BE2C (cell line): Measurements from ENCODE around the gene ENTPD6.

Experiments used
- DNase-seq: peaks from one replicate; pipeline ENCODE4 v3.0.0-alpha.2; 2020
- H3K27me3 ChIP-seq: fragments of 250-450 bp; sonication (Bioruptor Pico); 2 replicates; pipeline ENCODE4 v1.5.1; 2020; ENCODE audit warnings: mild to moderate bottlenecking
- H3K36me3 ChIP-seq: fragments of 250-450 bp; sonication (Bioruptor Pico); 2 replicates; pipeline ENCODE4 v1.5.1; 2020; ENCODE audit warnings: mild to moderate bottlenecking
- H3K4me1 ChIP-seq: fragments of 250-450 bp; sonication (Bioruptor Pico); 2 replicates; pipeline ENCODE4 v1.5.1; 2020
- H3K4me3 ChIP-seq: 2 replicates; pipeline ENCODE4 v1.5.1; 2011; ENCODE audit warnings: low read depth, low read length
- H3K9me3 ChIP-seq: fragments of 250-450 bp; sonication (Bioruptor Pico); 2 replicates; pipeline ENCODE4 v1.5.1; 2020
- TF ChIP-seq, protein P1 (sequence below): IDR thresholded peaks from 2 replicates; pipeline ENCODE4 v1.5.1; 2012; ENCODE audit warnings: mild to moderate bottlenecking, low read depth, low read length

The ENTPD6 gene

GRCh38 chr20:25222461-25223178, 27.1 kb downstream of the ENTPD6 start:
- peaks cover 8% of the 10 kb centered on the region; the same call in 1 of the 2 replicates for H3K36me3 ChIP-seq
- DNase-seq: no peak

GRCh38 chr20:25223179-25223661, 27.7 kb downstream of the ENTPD6 start:
- TF ChIP-seq, protein P1, sequence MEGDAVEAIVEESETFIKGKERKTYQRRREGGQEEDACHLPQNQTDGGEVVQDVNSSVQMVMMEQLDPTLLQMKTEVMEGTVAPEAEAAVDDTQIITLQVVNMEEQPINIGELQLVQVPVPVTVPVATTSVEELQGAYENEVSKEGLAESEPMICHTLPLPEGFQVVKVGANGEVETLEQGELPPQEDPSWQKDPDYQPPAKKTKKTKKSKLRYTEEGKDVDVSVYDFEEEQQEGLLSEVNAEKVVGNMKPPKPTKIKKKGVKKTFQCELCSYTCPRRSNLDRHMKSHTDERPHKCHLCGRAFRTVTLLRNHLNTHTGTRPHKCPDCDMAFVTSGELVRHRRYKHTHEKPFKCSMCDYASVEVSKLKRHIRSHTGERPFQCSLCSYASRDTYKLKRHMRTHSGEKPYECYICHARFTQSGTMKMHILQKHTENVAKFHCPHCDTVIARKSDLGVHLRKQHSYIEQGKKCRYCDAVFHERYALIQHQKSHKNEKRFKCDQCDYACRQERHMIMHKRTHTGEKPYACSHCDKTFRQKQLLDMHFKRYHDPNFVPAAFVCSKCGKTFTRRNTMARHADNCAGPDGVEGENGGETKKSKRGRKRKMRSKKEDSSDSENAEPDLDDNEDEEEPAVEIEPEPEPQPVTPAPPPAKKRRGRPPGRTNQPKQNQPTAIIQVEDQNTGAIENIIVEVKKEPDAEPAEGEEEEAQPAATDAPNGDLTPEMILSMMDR: no peak; the same call in 1 of the 2 replicates
- Histone ChIP-seq H3K27me3 (no peaks in the 10 kb centered on the region), H3K36me3 (peaks cover 8% of the 10 kb centered on the region; the same call in 1 of the 2 replicates), H3K4me3 (no peak overlapping the region), H3K9me3 (no peaks in the 10 kb centered on the region), H3K4me1 (peaks cover 17% of the 10 kb centered on the region)
- peak; percentile 37 for DNase-seq

More at GRCh38 chr20:25222461-25223178, 27.1 kb downstream of the ENTPD6 start:
- TF ChIP-seq, protein P1: no peak
- Histone ChIP-seq H3K4me1 (peaks cover 16% of the 10 kb centered on the region), H3K27me3 (no peaks in the 10 kb centered on the region), H3K9me3 (no peaks in the 10 kb centered on the region), H3K4me3 (no peak overlapping the region)

DNA sequence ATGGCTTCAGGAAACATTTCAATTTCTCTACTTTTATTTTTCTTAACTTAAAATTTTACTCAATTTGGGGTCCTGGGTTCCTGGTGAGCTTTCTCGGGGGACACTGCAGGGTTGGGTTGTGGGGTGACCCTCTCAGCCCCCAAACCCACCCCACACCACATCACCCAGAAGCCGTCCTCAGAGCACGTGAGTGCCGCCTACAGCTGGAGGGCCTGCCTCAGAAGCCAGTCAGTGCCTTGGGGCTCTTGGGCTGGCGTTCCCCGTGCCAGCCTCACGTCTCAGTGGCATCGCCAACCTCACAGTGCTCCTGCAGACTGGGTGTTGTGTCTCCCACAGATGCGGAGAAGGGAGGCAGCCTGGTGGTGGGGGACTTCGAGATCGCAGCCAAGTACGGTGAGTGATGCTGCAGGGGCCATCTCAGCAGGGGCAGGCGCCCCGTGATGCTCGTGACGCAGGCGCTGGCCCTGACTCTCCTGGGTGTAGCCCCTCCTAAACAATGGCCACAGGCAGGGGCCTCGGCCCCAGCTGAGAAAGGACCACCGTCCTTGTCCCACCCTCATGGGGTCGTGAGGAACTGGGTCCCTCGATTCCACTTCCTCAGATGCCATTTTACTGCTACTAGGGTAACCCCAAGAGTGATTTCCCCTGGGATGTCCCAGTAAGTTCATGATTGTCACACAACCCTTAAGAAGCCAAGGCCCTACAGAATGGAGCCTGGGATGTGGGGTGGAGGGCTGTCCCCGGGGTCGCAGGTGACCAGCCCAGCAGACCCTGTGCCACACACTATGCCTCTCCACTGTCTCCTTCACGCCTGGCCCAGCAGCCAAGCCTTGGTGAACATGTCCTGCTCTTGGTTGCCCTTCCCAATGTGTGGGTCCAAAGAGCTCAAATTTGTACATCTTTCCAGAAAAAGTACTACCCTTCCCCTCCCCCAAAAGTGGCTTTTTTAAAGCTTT, 28.5 kb downstream of the ENTPD6 start:
- Histone ChIP-seq H3K9me3 (no peaks in the 10 kb centered on the region), H3K27me3 (no peaks in the 10 kb centered on the region), H3K4me3 (no peak overlapping the region), H3K4me1 (peaks cover 17% of the 10 kb centered on the region), H3K36me3 (peaks cover 4% of the 10 kb centered on the region; the same call in 1 of the 2 replicates)
- TF ChIP-seq, protein P1: no peak
- DNase-seq: no peak

GRCh38 chr20:25224941-25225340, 29.4 kb downstream of the ENTPD6 start:
- Histone ChIP-seq H3K36me3 (no peaks in the 10 kb centered on the region; the same call in 1 of the 2 replicates), H3K27me3 (no peaks in the 10 kb centered on the region), H3K9me3 (no peaks in the 10 kb centered on the region), H3K4me3 (no peak overlapping the region), H3K4me1 (peaks cover 17% of the 10 kb centered on the region)
- TF ChIP-seq, protein P1: no peak
- no peak for DNase-seq

DNA sequence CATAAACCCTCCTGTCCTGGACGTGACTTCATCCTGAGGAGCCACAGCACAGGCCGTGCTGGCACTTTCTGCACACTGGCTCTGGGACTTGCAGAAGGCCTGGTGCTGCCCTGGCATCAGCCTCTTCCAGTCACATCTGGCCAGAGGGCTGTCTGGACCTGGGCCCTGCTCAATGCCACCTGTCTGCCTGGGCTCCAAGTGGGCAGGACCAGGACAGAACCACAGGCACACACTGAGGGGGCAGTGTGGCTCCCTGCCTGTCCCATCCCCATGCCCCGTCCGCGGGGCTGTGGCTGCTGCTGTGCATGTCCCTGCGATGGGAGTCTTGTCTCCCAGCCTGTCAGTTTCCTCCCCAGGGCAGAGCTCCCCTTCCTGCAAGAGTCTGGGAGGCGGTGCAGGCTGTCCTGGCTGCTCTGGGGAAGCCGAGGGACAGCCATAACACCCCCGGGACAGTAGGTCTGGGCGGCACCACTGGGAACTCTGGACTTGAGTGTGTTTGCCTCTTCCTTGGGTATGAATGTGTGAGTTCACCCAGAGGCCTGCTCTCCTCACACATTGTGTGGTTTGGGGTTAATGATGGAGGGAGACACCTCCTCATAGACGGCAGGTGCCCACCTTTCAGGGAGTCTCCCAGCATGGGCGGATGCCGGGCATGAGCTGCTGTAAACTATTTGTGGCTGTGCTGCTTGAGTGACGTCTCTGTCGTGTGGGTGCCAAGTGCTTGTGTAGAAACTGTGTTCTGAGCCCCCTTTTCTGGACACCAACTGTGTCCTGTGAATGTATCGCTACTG, 30.3 kb downstream of the ENTPD6 start:
- Histone ChIP-seq H3K4me1 (peaks cover 15% of the 10 kb centered on the region), H3K9me3 (no peaks in the 10 kb centered on the region), H3K4me3 (no peak overlapping the region), H3K27me3 (no peaks in the 10 kb centered on the region), H3K36me3 (no peaks in the 10 kb centered on the region)
- TF ChIP-seq, protein P1: no peak
- no peak for DNase-seq
